GM18499 (cell line): ENCODE results near the gene RBM10.
"Not testable (repeated sequence)": the region's sequence is repeated elsewhere in the genome, so short reads cannot be mapped to it uniquely, and the experiment has no call there.

Experiments used
- ATAC-seq: cut with Tn5 transposase; IDR thresholded peaks from one replicate; pipeline ENCODE4 v1.9.1; 2021; ENCODE audit warnings: moderate number of reproducible peaks; ENCODE audit not compliant: insufficient read depth, unreplicated experiment

The RBM10 gene, protein sequence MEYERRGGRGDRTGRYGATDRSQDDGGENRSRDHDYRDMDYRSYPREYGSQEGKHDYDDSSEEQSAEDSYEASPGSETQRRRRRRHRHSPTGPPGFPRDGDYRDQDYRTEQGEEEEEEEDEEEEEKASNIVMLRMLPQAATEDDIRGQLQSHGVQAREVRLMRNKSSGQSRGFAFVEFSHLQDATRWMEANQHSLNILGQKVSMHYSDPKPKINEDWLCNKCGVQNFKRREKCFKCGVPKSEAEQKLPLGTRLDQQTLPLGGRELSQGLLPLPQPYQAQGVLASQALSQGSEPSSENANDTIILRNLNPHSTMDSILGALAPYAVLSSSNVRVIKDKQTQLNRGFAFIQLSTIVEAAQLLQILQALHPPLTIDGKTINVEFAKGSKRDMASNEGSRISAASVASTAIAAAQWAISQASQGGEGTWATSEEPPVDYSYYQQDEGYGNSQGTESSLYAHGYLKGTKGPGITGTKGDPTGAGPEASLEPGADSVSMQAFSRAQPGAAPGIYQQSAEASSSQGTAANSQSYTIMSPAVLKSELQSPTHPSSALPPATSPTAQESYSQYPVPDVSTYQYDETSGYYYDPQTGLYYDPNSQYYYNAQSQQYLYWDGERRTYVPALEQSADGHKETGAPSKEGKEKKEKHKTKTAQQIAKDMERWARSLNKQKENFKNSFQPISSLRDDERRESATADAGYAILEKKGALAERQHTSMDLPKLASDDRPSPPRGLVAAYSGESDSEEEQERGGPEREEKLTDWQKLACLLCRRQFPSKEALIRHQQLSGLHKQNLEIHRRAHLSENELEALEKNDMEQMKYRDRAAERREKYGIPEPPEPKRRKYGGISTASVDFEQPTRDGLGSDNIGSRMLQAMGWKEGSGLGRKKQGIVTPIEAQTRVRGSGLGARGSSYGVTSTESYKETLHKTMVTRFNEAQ

DNA sequence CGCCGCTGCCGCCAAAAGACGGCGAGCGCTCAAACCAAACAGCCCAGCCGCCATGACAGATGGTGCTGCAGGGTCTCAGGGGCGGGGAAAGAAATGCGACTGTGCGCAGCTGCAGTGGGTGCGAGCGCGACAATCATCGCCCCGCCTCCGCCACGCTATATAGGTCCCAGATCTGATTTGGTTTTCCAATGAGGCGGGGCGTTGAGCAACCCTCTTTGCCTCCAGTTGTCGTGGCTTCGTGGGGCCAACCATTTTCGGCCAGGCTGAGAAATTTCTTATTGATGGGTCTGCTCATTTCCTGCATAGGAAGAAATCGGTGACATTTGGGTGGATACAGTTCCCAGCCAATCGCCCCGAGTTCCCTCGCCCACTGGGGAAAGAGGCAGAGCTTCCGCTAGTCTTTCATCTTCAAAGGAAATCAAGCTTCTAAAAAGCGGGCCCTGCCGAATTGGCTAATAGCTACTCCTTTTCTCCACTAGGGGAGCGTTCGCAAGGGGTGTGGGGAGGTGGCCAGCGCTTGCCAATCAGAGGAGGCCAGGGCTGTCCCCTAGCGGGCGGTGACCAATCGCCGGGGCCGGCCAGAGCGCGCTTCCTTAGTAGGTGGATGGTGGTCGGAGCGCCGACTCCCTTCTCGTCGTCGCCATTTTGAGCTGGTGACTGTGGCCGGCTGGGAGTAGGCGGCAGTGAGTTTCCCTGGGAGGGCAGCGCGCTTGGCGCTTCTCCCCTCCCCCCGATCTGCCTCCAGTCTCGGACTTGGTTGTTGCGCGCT is at the start of gene RBM10, which contains the start of gene NDUFB11:
RBM10 (plus strand) TSS at position 596 of the 769 bp plus-strand sequence. CDS start 2,261 bp downstream, outside the sequence.
NDUFB11 (minus strand) TSS at position 77 of the 769 bp plus-strand sequence; CDS start at position 54, 23 bp downstream.
- ATAC-seq: peak; percentile 74

DNA sequence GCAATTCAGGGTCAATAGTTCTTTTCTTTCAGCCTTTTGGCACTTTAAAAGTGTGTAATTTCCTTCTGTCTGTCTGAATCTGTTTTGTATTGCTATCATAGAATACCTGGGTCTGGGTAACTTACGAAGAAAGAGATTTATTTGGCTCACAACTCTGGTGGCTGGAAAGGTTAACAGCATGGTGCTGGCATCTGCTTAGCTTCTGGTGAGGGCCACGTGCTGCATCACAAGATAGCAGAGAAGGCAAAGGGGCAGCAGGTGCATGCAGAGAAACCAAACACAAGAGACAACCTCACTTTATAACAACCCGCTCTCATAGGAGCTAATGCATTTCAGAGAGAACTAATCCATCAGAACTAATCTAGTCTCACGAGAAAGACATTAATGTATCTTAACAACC is 48.0 kb upstream of the RBM10 start:
- no peak for ATAC-seq

DNA sequence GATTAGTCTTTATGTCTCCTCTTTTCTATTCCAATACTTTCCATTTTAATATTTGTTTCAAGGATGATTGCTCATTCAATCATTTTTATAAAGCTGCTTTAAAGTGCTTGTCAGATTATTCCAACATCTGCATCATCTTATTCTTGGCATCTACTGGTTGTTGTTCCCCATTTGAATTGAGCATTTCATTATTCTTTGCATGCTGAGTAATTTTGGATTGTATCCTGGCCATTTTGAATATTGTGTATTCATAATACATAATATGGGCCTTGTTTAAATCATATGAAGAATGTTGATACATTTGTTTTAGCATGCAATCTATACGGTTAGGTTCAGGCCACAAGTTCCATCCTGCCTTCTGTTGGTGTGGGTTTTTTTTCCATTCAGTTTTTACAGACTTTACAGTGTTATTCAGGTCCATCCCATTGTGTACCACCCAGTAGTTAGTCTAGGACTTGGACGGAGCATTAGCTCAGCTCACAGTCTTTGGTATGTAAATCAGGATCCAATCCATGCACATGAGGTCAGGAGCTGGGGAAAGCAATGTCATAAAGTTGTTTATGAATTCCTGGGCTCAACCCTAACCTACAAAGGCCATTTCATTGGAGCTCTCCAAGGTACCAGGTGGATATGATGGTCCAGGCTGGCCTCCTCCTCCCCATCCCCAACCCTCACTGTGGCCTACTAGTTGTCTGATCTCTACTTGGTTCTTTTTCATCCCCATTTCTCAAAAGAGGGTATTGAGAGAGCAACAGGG is 46.5 kb upstream of the RBM10 start:
- no peak for ATAC-seq

DNA sequence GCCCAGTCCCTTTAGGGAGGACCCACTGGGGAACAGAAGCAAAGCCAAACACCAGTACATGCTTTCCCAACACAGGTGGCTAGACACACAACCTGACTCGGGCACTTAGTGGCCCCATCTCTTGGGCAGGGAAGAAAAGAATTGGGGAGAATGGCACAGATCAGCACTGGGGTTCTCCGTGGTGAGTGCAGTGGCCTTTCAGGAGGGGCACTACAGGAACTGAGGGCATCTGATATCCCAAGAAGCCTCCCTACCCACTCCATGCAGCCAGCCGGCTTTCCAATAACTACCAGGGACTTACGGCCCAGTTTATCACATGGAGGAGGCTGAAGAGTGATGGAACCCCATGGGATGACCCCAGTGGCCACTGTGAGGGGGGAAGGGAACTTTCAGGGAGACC is 43.8 kb upstream of the RBM10 start:
- ATAC-seq: no peak

DNA sequence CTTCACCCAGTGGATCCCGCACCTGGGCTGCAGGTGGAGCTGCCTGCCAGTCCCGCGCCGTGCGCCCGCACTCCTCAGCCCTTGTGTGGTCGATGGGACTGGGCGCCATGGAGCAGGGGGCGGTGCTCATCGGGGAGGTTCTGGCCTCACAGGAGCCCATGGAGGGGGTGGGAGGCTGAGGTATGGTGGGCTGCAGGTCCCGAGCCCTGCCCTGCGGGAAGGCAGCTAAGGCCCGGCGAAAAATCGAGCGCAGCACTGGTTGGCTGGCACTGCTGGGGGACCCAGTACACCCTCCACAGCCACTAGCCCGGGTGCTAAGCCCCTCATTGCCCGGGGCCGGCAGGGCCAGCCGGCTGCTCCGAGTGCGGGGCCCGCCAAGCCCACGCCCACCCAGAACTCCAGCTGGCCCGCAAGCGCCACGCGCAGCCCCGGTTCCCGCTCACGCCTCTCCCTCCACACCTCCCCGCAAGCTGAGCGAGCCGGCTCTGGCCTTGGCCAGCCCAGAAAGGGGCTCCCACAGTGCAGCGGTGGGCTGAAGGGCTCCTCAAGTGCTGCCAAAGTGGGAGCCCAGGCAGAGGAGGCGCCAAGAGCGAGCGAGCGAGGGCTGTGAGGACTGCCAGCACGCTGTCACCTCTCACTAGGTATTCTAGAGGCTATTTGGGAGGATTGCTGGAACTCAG is 33.9 kb upstream of the RBM10 start:
- ATAC-seq: not testable (repeated sequence)

DNA sequence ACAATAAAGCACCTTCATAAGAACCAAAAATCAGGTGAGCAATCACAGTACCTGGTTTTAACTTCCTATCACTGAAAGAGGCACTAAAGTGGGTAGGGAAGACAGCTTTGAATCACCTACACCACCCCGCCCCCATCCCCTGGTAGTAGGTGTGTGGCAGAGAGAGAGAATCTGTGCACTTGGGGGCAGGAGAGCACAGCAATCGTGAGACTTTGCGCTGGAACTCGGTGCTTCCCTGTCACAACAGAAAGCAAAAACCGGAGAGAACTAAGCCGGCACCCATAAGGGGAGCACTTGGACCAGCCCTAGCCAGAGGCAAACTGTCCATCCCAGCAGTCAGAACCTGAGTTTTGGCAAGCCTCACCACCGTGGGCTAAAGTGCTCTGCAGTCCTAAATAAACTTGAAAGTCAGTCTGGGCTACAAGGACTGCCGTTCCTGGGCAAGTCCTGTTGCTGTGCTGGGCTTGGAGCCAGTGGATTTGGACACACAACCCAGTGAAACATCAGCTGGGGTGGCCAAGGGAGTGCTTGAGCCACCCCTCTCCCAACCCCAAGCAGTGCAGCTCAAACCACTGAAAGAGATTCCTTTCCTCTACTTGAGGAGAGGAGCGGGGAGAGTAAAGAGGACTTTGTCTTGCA is 32.6 kb upstream of the RBM10 start:
- ATAC-seq: no peak

DNA sequence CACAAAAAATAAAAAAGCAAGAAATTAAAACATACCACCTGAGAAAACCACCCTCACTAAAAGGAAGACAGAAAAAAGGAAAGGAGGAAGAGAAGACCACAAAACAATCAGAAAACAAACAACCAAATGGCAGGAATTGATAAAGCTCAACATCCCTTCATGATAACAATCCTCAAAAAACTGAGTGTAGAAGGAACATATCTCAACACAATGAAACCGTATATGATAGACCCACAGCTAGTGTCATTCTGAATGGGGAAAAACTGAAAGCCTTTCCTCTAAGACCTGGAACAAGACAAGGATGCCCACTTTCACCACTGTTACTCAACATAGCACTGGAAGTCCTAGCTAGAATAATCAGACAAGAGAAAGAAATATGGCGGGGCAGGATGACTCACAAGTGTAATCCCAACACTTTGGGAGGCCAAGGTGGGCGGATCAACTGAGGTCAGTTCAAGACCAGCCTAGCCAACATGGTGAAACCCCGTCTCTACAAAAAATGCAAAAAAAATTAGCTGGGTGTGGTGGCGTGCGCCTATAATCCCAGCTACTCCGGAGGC is 28.4 kb upstream of the RBM10 start:
- ATAC-seq: not testable (repeated sequence)

DNA sequence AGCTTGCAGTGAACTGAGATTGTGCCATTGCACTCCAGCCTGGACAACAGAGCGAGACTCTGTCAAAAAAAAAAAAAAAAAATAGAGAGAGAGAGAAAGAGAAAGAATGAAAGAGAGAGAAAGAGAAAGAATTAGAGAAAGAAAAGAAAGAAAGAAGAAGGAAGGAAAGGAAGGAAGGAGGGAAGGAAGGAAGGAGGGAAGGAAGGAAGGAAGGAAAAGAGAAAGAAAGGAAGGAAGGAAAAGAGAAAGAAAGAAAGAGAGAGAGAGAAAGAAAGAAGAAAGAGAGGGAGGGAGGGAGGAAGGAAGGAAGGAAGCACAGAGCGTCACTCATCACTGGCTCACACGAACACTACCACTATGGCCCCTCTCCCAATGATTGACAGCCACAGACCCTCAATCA is 20.6 kb upstream of the RBM10 start:
- ATAC-seq: not testable (repeated sequence)

DNA sequence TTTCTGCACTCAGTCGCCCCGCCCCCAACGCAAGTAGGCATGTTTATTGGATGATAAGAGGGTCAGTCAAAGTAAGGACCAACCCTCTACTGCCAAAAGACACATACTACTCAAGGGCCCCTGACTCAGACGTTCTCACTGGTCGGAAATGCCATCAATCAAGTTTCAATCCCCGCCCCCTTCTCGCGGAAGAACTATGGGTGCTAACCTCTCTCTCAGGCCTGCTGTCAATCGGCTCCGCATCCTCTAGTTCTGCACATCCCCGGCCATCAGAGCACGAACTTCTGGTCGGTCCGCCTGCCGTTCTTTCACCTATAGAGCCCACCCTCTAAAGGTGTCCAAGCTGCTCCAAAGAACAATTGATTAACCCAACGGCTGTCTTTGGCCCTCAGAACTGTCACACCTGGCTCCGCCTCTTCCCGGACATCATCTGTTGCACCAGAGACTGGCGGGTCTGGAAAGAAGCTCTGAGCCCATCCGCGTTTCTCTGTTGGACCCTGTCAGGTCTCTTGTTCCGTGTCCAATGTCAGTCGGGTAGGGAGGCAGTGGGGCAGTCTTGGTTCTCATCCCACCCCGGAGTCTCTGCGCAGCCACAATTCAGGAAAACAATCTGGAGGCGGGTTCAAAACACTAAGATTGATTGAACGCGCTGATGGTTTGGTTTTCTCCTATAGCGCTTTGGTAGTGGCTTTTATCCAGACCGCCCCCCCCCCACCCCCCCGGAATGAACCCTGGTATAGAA is 15.7 kb upstream of the RBM10 start:
- peak; percentile 86 for ATAC-seq

DNA sequence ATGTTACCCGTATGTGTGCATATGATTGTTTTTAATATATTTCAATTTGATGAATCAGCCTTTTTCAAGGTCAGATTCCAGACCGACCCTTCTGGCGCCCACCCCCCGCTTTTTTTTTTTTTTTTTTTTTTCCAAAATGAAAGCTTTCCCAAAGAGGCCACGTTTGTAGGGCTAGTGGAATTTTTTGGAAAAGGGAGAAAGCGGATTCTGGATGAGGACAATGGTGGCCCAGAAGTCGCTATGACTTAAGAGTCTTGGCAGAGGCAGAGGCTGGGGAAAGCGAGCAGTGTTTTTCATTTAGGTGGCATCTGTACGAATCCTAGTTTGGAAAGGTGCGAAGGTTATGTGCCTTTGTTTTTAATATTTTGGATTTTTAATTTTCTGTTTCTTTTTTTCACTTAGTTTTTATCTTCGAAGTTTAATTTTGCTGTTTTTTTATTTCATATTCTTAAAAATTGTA is 15.1 kb upstream of the RBM10 start:
- ATAC-seq: no peak

DNA sequence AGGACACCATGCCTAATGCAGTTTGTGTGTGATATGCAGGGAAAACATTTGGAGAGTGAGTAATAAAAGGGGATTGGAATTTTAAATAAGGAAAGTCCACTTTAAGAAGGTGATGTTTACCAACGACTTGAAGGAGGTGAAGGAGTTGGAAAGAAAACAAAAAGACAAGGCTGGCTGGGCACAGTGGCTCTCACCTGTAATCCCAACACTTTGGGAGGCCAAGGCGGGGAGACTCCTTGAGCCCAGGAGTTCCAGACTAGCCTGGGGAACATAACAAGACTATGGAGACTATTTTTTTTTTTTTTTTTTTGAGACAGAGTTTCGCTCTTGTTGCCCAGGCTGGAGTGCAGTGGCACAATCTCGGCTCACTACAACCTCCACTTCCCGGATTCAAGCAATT is 11.5 kb upstream of the RBM10 start:
- no peak for ATAC-seq

DNA sequence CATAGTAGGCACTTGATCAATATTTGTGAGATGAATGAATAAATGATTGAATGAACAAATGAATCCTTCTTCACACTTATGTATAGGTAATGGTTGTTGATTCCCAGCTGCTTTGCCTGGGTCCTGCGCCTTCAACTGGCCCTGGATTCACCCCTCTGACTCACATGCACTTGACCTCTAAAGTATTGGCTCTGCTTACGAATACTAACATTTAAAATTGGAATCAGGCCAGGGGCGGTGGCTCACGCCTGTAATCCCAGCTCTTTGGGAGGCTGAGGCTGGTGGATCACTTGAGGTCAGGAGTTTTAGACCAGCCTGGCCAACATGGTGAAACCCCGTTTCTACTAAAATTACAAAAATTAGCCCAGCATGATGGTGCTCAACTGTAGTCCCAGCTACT is 9.4 kb upstream of the RBM10 start:
- ATAC-seq: not testable (repeated sequence)

DNA sequence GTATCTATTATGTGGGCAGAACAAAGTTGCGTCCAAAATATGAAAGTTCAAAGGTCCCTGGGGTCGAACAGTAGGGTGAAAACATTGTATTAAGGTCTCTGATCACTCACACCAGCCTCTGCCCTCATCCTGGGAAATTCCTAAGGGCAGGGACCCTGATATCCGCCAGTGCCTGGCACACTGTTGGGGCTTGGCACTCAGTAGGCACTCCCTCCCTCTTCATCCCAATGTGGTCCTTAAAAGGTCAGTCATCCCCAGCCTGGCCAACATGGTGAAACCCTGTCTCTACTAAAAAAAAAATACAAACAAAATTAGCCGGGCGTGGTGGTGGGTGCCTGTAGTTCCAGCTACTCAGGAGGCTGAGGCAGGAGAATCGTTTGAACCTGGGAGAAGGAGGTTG is 6.8 kb upstream of the RBM10 start:
- ATAC-seq: no peak

DNA sequence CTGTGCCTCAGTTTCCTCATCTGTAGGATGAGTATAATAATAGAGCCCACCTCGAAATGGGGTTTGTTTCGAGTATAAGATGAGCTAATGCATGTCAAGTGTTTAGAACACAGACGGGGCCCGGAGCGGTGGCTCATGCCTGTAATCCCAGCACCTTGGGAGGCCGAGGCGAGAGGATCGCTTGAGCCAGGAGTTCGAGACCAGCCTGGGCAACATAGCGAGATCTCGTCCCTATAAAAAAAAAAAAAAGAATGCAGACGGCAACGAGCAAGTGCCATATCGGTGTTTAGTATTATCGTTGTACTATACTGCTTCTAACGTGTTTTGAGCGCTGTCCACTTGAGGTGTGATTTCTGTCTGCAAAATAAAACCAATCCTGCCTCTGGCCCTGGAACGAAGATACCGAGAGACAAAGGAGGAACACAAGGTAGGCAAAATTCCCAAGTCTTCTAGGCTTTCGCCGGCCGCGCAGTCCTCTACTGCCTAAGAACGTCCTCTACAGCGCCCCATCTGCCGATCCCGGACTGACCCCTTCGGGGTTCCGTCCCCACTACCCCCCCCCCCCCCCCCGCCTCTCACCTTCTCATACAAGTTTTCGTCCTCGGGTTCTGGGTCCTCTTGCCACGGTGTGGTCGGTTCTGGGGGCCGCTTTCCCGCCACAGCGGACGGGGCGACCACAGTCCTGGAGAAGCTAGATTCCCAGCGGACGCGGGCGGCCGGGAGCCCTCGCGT is 961 bp upstream of the RBM10 start:
- ATAC-seq: peak; percentile 11

DNA sequence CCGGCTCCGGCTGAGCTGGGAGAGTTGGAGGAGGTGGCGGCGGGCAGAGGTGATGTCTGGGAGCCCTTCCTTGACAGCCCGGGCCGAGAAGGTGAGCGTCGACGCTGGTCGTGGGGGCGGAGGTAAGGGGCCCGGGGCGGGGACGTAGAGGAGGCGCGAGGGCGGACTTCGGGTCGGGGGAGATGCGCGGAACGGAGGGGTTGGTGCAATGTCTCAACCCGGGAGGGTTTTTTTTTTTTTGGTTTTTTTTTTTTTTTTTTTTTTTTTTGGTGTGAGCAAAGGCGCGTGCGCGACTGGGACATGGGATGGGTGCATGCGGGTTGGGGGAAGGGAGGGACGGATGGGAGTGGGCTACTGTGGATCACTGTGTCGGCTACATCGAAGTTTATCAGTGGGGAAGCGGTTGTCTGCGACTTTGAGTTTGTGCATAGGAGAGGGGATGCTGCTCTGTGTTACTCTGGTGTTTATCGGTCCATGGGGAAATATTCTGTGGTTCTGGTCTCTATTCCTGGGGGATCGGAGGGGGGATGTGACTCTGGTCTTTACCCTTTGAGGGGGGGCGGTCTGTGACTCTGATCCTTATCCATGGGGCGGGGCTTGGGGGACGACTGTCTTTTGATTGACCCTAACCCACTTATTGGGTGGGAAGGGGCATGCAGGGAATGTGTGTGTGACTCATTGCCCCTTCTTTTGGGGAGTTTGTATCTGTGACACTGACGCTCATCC is 537 bp downstream of the RBM10 start:
- peak; percentile 8 for ATAC-seq
